HL-60 (cell line): ENCODE measurements around the gene AAK1.

Source experiments
- DNase-seq, 2 experiments: peaks; one replicate each; pipeline ENCODE4 v3.0.0-alpha.2; 2010 to 2020; ENCODE audit warnings: low read depth in 1 of 2, low spot score in 1 of 2
- H3K27ac ChIP-seq: fragments of 250-450 bp; sonication (Bioruptor Pico); replicated peaks from 2 replicates; pipeline ENCODE4 v1.5.1; 2020; ENCODE audit warnings: mild to moderate bottlenecking, moderate library complexity
- H3K27me3 ChIP-seq: fragments of 250-450 bp; sonication (Bioruptor Pico); 2 replicates; pipeline ENCODE4 v1.5.1; 2021; ENCODE audit warnings: mild to moderate bottlenecking, moderate library complexity; ENCODE audit not compliant: insufficient read depth, poor library complexity, severe bottlenecking
- H3K4me3 ChIP-seq: replicated peaks from 2 replicates; pipeline ENCODE4 v1.5.1; 2011; ENCODE audit warnings: mild to moderate bottlenecking, control low read depth, low read length; ENCODE audit not compliant: insufficient read depth
- GABPA ChIP-seq: IDR thresholded peaks from 2 replicates; pipeline ENCODE4 v1.6.1; 2012; ENCODE audit warnings: low read depth
- POLR2AphosphoS5 ChIP-seq: IDR thresholded peaks from 2 replicates; pipeline ENCODE4 v1.6.1; 2012; ENCODE audit warnings: low read depth
- SPI1 ChIP-seq: IDR thresholded peaks from 2 replicates; pipeline ENCODE4 v1.6.1; 2012; ENCODE audit warnings: low read depth, mild to moderate bottlenecking, borderline replicate concordance
- TF ChIP-seq, protein P1 (sequence below): IDR thresholded peaks from one replicate; pipeline ENCODE4 v1.5.1; 2011; ENCODE audit warnings: low read length, control low read depth, inconsistent platforms; ENCODE audit not compliant: insufficient read depth
- TF ChIP-seq, protein P2 (sequence below): IDR thresholded peaks from 2 replicates; pipeline ENCODE4 v1.6.1; 2012; ENCODE audit warnings: low read depth; ENCODE audit not compliant: insufficient replicate concordance

AAK1 gene

DNA sequence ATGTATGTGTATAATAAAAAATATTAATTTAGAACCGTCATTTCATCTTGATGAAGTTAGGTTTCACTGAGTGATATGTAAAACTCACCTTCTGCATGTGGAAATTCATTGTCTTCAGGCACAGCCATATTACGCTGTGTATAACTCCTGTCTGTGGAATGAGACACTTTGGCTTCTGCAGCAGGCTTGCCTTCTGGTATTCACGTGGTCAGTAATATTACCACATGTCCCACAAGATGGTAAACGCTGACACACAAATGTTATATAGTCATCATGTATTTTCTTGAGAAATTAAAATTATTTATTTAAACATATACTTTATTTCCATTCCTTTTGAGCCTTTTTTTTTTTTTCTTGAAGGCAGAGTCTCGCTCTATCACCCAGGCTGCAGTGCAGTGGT is 25.1 kb upstream of the AAK1 start:
- no peak overlapping the region for H3K27ac ChIP-seq
- H3K27me3 ChIP-seq: no peaks in the 10 kb centered on the region
- DNase-seq: no peak
- TF ChIP-seq, protein P1, sequence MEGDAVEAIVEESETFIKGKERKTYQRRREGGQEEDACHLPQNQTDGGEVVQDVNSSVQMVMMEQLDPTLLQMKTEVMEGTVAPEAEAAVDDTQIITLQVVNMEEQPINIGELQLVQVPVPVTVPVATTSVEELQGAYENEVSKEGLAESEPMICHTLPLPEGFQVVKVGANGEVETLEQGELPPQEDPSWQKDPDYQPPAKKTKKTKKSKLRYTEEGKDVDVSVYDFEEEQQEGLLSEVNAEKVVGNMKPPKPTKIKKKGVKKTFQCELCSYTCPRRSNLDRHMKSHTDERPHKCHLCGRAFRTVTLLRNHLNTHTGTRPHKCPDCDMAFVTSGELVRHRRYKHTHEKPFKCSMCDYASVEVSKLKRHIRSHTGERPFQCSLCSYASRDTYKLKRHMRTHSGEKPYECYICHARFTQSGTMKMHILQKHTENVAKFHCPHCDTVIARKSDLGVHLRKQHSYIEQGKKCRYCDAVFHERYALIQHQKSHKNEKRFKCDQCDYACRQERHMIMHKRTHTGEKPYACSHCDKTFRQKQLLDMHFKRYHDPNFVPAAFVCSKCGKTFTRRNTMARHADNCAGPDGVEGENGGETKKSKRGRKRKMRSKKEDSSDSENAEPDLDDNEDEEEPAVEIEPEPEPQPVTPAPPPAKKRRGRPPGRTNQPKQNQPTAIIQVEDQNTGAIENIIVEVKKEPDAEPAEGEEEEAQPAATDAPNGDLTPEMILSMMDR: no peak
- TF ChIP-seq GABPA (no peak), SPI1 (no peak), POLR2AphosphoS5 (no peak)
- TF ChIP-seq, protein P2, sequence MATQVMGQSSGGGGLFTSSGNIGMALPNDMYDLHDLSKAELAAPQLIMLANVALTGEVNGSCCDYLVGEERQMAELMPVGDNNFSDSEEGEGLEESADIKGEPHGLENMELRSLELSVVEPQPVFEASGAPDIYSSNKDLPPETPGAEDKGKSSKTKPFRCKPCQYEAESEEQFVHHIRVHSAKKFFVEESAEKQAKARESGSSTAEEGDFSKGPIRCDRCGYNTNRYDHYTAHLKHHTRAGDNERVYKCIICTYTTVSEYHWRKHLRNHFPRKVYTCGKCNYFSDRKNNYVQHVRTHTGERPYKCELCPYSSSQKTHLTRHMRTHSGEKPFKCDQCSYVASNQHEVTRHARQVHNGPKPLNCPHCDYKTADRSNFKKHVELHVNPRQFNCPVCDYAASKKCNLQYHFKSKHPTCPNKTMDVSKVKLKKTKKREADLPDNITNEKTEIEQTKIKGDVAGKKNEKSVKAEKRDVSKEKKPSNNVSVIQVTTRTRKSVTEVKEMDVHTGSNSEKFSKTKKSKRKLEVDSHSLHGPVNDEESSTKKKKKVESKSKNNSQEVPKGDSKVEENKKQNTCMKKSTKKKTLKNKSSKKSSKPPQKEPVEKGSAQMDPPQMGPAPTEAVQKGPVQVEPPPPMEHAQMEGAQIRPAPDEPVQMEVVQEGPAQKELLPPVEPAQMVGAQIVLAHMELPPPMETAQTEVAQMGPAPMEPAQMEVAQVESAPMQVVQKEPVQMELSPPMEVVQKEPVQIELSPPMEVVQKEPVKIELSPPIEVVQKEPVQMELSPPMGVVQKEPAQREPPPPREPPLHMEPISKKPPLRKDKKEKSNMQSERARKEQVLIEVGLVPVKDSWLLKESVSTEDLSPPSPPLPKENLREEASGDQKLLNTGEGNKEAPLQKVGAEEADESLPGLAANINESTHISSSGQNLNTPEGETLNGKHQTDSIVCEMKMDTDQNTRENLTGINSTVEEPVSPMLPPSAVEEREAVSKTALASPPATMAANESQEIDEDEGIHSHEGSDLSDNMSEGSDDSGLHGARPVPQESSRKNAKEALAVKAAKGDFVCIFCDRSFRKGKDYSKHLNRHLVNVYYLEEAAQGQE: no peak
- H3K4me3 ChIP-seq: no peak overlapping the region

DNA sequence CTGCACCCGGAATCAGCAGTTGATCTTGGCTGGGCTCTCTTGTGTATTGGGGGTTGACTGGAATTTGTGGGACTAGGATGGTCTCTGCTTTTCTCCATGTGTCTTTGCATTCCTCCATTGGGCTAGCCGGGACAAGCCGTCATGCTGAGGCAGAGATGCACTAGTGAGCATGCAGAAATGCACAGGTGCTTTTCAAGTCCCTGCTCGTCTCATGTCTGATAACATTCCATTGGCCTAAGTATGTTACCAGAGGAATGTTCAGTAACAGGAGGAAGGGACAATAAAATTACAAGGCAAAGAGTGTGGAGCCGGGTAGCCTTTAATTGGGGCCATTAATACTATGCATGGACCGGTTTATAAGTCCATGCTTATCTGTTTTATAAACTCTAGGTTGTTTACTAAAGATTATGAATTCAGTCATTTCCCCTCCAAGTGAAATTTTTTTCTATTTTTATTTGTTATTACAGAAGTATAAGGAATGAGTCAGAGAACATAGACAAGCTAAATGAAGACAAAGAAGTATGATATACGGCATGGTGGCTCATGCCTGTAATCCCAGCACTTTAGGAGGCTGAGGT is 24.4 kb upstream of the AAK1 start:
- Histone ChIP-seq H3K27me3 (no peaks in the 10 kb centered on the region), H3K27ac (no peak overlapping the region), H3K4me3 (no peak overlapping the region)
- no peak for DNase-seq
- TF ChIP-seq, protein P2: no peak
- no peak for TF ChIP-seq GABPA
- no peak for TF ChIP-seq POLR2AphosphoS5
- TF ChIP-seq, protein P1: no peak
- no peak for TF ChIP-seq SPI1

DNA sequence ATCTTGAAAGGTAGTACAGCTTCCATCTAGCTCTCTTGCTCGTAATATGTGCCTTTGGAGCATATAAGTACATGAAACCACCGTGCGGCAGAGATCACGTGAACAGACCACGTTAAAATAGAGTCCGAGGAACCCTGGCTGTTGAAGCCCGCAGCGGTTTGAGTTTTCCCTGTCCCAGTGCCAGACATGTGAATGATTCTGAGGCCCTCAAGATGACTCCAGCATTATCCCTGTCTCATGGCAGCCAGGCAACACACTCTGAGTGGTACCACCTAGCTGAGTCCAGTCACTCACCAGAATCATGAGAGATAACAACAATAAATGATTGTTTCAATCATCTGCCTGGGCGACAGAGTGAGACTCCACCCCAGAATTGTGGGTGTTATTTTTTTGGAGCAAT is 21.6 kb upstream of the AAK1 start:
- TF ChIP-seq GABPA: no peak
- TF ChIP-seq SPI1: no peak
- no peak for TF ChIP-seq POLR2AphosphoS5
- TF ChIP-seq, protein P1: no peak
- TF ChIP-seq, protein P2: no peak
- H3K27me3 ChIP-seq: no peaks in the 10 kb centered on the region
- H3K27ac ChIP-seq: no peak overlapping the region
- H3K4me3 ChIP-seq: no peak overlapping the region
- no peak for DNase-seq
